GM13977 (cell line): ENCODE data around the gene HIP1.
"Not testable (repeated sequence)": the region's sequence is repeated elsewhere in the genome, so short reads cannot be mapped to it uniquely, and the experiment has no call there.

Experiments used
- DNase-seq: peaks from one replicate; pipeline ENCODE4 v3.0.0; 2012; ENCODE audit warnings: low spot score
- in situ Hi-C: fragments of 300-500 bp; cut with MboI; formaldehyde crosslinking; loops from one replicate; pipeline ENCODE4 v1.12.0; 2022; ENCODE audit warnings: low sequenced_read_pairs, low pct_unique_long_range_greater_than_20kb, mixed read lengths, inconsistent platforms; ENCODE audit not compliant: unreplicated experiment
- TF ChIP-seq, protein P1 (sequence below): IDR thresholded peaks from 2 replicates; pipeline ENCODE4 v1.5.1; 2012; ENCODE audit warnings: mild to moderate bottlenecking, control low read depth; ENCODE audit not compliant: insufficient read depth; ENCODE audit errors: extremely low read depth, missing control alignments

Gene HIP1

DNA sequence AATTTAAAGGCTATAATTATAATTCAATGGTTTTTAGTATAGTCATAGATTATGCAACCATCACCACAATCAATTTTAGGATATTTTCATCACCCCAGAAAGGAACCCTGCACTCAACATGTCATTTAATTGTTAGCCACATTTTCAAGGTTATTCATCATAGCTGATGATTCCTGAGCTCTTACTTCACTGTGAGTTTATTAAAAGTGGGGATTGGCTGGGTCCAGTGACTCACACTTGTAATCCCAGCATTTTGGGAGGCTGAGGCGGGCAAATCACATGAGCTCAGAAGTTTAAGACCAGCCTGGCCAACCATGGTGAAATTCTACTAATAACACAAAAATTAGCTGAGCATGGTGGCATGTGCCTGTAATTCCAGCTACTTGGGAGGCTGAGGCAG, 32.5 kb upstream of the HIP1 start:
- TF ChIP-seq, protein P1, sequence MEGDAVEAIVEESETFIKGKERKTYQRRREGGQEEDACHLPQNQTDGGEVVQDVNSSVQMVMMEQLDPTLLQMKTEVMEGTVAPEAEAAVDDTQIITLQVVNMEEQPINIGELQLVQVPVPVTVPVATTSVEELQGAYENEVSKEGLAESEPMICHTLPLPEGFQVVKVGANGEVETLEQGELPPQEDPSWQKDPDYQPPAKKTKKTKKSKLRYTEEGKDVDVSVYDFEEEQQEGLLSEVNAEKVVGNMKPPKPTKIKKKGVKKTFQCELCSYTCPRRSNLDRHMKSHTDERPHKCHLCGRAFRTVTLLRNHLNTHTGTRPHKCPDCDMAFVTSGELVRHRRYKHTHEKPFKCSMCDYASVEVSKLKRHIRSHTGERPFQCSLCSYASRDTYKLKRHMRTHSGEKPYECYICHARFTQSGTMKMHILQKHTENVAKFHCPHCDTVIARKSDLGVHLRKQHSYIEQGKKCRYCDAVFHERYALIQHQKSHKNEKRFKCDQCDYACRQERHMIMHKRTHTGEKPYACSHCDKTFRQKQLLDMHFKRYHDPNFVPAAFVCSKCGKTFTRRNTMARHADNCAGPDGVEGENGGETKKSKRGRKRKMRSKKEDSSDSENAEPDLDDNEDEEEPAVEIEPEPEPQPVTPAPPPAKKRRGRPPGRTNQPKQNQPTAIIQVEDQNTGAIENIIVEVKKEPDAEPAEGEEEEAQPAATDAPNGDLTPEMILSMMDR = no peak
- in situ Hi-C loops = no loop called here
- no peak for DNase-seq

DNA sequence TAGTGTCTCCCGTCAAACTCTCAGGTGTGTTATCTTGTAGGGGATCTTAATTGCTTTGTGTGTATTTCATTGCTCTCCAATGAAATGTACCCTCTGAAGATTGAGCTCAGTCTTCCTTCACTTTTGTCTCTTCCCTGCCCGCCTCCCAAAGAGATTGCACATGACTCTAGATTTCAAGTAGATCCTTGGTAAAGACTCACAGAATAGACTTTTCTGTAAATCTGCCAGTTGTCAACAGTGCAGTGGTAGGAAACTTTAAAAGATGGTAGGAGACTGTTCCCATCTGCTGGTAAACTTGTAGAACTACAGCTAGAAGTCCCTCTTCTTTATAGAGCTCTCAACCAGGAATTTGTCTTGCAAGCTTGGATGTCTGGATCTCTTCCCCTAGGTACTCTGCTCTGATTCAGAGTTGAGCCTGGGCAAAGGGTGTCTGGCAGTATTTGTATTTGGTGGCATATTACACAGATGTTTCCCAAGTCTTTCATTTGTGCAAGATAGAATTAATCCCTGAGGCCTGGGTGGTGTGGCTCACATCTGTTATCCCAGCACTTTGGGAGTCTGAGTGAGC, 23.7 kb upstream of the HIP1 start:
- DNase-seq = peak; percentile 82
- TF ChIP-seq, protein P1 = peak; percentile 65
- in situ Hi-C loops = no loop called here

DNA sequence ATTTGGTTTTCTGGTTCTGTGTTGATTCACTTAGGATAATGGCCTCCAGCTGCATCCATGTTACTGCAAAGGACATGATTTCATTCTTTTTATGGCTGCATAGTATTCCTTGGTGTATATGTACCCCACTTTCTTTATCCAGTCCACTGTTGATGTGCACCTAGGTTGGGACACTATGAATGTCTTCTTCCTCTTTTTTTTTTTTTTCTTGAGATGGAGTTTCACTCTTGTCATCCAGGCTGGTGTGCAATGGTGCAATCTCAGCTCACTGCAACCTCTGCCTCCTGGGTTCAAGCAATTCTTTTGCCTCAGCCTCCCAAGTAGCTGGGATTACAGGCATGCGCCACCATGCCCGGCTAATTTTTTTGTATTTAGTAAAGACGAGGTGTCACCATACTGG, 23.1 kb upstream of the HIP1 start:
- in situ Hi-C loops, DNase-seq: not testable (repeated sequence)

DNA sequence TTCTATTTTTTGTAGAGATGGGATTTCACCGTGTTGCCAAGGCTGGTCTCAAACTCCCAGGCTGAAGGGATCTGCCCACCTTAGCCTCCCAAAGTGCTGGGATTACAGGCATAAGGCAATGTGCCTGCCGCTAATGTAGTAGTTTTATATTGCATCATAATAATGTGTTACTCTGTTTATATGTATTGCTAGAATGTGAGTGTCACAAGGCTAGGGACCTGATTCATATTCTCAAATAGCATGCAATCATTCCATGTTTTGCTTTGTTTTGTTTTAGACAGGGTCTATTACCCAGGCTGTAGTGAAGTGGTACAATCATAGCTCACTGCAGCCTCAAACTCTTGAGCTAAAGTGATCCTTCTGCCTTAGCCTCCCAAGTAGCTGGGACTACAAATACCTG, 19.8 kb upstream of the HIP1 start:
- in situ Hi-C loops = no loop called here
- DNase-seq = no peak
- TF ChIP-seq, protein P1 = no peak

DNA sequence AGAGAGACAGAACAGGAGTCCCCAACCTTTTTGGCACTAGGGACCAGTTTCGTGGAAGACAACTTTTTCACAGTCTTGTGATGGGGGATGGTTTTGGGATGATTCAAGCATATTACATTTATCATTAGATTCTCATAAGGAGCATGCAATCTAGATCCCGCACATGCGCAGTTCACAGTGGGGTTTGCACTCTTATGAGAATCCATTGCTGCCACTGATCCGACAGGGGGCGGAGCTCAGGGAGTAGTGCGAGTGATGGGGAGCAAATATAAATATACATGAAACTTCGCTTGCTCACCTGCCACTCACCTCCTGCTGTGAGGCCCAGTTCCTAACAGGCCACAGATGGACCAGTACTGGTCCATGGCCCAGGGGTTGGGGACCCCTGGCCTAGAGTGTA, 19.1 kb upstream of the HIP1 start:
- no peak for DNase-seq
- in situ Hi-C loops = no loop called here
- TF ChIP-seq, protein P1 = no peak

DNA sequence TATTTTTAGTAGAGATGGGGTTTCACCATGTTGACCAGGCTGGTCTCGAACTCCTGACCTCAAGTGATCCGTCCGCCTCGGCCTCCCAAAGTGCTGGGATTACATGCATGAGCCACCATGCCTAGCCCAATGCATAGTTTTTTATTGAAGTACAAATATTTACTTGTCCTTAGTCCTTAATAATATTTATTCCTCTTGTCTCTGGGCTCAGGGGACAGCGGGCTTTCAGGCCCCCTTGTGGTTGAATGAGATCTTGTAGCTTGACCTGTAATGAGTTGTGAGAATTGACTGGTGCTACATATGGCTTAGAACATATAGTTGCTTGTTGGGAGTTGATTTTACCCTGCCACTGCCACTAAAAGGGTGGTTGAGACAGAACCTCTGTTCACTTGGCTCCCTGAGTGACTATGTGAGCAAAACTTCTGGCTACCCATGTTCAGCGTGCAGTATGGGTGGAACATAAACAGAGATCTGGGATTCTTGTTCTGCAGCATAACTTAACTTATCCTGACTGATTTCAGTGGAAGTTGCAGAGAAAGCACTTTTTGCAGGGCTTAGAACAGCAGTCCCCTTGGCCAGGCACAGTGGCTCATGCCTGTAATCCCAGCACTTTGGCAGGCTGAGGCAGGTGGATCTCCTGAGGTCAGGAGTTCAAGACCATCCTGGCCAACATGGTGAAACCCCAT, 18.4 kb upstream of the HIP1 start:
- peak; percentile 54 for DNase-seq
- in situ Hi-C loops = no loop called here
- TF ChIP-seq, protein P1 = peak; percentile 47

DNA sequence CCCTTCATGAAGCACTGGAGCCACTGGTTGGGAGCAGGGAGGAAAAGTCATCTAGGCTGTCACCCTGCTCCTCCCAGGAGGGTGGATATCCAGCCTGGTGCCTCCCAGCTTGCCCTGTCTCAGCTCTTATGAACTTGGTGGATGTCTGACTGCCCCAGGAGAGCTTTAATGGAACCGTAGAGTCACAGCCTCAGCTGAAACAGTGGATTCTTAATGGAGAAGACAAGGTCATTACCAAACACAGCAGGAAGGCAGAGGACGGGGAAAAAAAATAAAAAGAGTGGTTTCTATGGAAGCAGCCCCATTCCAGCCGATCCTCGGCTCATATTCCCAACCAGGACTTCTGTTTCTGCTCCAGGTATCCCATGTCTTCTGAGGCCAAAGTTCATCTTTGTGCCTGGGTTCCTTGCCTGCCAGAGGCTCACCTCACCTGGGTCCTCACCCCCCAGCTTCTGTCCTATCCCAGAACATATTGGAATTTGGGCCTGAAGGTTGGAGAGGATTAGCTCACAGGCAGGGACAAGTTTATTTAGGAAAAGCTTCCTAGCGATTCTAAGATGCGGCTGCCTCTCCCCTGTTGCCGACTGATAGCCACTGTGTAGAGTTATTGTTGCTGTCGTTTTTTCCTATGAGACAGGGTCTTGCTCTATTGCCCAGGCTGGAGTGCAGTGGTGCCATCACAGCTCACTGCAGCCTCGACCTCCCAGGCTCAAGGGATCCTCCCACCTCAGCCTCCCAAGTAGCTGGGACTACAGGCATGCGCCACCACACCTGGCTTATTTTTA, 17.7 kb upstream of the HIP1 start:
- DNase-seq = no peak
- in situ Hi-C loops = no loop called here
- TF ChIP-seq, protein P1 = no peak
